NCI-H1436 (cell line): ENCODE measurements around the gene HELT.

Experiments
- DNase-seq: peaks from one replicate; lab custom pipeline; 2025; lab: John Stamatoyannopoulos, UW

HELT gene

DNA sequence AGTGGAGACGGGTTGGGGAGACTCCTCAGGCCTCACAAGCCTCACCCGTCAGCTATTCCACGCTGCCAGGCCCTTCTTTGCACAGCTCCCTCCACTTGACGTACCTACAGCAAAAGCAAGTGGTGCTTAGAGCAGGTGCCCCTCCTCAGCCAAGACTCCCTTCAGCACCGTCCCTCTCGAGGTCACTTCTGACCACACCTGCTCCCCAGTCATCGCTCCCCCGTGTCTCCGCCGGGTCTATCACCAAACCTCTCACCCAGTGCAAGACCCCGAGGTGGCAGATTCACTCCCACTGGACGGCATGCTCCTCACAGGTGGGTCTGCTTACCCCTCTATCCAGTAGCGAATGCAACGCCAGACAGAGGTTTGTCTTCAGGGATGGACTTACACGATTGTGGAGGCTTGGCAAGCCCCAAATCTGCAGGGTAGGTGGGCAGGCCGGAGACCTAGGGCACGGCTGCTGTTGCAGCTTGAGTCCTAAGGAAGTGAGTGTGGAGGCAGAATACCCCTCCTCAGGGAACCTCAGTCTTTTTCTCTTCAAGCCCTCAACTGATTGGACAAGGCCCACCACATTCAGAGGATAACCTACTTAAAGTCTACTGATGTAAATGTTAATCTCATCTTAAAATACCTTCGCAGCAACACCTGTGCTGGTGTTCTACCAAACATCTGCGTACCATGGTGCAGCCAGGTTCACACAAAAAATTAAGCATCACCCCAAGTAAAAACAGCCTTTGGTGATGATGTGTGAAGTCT lies 14.5 kb upstream of the HELT start:
- DNase-seq, result no peak

DNA sequence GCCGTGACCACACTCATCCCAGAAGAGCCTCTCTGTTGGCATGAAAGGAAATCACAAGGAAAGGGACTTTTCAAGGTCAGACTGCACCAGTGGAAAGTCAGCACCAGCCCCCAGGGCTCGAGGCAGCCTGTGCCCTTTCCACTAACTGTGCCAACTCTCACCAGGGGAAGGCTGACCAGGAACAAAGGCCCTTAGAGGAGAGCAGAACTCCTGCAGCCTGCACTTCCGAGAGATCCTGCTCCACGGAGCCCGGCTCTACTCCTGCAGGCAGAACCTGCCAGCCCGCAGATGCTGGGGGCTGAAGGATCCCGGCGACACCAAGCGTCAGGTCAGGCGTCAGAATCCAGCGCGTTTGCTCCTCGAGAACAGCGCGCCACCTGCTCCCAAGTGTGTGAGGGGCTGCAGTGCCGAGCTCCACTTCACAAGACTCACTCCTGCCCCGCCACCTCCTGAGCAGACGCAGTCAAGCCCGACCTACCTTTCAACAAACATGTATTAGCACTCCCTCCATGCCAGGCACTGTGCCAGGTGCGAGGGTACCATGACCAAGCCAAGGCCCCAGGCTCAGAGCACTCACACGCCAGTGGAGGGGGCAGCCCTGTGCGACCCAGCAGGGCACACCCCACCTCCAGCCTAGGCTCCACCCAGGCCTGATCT lies 13.6 kb upstream of the HELT start:
- DNase-seq, result peak; percentile 18

GRCh38 chr4:185005219-185005819 lies 13.0 kb upstream of the HELT start:
- DNase-seq, result peak; percentile 54

DNA sequence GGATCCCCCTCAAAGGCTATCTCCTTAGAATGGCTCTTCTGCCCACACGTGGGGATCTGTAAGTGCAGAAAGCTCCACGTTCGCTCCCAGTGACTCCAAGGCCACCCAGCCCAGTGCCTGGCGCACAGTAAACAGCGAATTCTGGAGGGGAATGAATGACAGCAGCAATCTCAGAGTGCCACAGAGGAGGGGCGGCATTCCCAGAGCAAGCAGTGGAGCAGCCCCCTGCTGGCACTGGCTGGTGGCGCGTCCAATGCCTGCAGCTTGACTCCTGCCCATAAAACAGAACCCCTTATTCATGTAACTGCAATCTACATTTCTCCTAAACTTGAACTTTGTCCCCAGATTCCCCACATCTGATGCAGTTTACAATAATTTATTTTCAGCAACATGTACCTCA lies 6.9 kb upstream of the HELT start:
- no peak for DNase-seq

DNA sequence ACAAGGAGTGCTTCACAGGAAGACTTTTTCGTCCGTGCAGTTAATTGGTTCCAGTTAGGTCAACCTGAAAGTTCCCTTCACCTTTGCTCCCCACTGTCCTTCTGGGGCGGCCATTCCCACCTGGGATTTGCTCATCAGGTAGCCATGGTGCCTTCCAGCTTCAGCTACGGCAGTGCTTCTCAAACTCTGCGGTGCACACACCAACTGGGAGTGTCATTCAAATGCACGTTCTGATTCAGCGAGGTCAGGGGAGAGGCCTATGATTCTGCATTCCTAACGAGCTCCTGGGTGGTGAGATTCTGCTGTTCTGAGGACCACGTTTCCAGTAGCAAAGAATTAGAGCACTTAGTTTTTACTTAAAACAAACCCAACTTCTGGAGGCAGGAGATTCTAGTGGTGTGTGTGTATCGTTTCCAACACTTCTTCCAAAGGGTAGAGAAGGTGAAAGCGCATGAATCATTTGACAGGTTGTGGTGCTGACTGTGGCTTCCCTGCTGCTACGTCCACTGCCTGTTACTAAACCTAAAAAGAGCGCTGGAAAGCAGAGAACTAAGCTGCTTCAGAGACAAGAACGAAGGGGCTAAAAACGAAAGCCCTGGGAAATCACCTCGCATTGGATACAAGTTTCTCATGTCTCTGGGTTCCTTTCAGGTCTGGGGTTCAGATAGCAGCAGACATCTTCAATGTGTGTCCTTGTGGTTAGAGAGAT lies 4.7 kb upstream of the HELT start:
- DNase-seq, result no peak

DNA sequence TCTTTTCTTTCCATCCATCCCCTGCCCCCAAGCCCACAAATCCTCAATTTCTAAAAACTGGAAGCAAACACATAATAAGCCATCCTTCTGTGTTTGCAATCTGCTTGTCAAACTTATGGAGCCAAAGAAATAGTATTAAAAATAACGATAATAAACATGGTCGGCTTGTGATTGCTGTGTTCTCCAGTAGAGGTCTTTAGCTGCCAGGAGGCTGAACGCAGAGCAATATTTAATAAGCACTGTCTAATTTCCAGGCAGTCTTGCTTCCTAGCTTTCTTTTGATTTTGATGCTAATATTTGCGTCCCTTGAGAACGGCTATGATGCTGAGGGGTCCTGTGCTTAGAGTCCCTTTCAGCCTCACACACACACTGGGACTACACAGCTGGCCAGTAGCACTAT lies 3.2 kb upstream of the HELT start:
- no peak for DNase-seq

DNA sequence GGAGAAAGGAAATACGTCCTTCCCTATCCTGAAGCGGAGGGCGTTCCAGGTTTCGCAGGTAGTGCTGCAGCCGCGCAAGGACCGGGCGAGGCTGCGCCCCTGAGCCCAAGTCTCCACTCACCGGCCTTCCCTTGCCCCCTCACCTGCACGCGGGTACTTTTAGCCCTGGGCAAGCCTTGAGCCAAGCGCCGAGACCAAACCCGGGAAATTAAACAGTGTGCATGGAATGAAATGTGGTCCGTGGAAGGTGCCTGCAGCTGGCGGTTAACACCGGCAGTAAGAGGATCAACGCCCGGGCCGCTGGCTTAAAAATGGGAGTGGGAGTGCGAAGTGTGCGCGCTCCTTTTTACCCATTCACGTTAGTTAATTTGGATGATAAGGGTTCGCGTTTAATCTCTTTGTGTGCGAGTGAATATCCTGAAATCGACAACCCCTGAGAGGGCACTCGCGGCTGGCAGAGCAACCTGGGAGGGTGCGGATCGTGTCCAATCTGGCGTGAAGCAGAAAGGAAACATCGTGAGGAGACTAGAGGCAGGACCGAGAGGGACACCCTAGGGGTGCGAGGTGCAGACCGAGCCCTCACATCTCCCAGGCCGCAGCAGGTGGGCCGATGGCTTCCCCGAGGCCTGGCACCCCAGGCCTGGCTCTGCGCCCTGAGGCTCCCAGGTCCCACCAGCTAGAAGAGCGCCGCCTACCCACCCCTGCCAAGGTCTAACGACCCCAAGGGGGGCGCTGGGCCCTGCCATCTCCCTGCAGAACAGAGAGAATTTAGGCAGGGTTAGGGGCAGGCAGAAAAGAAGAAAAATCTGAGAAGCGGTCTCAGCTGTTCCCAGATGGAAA lies 2.0 kb upstream of the HELT start:
- DNase-seq, result no peak

DNA sequence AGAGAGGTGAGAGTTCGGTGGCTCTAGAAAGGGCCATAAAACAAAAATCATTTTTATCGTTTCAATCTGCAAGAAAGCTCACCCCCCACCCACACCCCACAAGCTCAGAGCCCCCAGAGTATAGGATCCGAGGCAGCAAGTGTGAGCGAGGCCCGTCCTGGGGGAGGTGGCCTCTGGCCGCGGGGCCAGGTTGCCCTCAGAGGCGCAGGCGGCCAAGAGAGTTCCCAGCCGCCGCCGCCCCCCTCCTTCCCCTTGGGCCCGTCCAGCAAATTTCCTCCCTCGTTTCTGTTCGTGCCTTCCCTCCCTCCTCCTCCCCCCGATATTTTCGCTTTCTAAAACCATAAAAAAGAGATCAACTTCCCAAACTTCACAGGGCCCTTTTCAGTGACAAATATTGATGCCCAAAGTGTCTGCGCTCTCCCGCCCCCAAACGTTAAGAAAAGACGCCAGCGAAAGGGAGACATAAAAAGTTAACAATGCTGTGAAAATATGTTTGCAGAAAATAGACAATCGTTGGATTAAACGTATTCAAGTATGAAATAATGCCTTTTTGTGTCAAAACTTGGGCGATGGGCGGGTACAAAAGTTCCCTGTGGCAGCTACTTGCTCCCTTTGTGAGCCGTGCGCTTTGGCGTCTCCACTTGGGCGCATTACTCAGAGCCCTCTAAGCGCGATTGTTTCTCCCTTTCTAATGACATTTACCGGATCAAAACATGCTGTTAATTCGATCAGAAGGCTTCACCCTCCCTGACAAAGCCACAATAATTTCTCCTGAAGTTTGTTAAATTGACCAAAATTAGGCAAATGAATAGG lies 1.1 kb upstream of the HELT start:
- DNase-seq, result no peak

- no peak for DNase-seq
Observed at GRCh38 chr4:185018834-185019455, 655 bp downstream of the HELT start.

- DNase-seq, result no peak
Observed at GRCh38 chr4:185019456-185020292, 1.4 kb downstream of the HELT start.

DNA sequence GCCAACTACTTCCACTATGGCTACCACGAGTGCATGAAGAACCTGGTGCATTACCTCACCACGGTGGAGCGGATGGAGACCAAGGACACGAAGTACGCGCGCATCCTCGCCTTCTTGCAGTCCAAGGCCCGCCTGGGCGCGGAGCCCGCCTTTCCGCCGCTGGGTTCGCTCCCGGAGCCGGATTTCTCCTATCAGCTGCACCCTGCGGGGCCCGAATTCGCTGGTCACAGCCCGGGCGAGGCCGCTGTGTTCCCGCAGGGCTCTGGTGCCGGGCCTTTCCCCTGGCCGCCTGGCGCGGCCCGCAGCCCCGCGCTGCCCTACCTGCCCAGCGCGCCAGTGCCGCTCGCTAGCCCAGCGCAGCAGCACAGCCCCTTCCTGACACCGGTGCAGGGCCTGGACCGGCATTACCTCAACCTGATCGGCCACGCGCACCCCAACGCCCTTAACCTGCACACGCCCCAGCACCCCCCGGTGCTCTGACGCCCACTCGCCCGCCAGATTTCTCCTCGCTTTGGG lies 2.1 kb downstream of the HELT start:
- DNase-seq, result no peak

- DNase-seq, result no peak
Observed at GRCh38 chr4:185020863-185021761, 2.8 kb downstream of the HELT start.

DNA sequence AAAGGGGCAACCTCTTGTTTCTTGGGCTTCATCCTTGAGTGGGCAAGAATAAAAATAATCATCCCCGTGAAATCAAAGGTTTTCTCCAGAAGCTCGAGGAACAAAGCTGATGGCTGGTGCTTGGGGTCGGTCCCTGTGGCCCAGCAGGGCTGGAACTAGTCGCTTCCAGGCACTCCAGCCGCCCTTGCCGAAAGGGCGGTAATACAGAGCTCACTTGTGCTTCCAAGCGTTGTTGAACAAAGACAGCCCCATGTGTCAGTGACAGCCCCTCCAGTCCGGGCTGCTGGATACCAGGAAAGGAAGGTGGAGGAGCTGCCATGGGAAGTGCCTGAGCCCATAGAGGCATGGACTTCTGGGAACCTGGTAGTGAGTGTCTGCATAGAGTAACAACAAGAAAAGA lies 5.2 kb downstream of the HELT start:
- no peak for DNase-seq

- no peak for DNase-seq
Observed at GRCh38 chr4:185028625-185029024, 10.3 kb downstream of the HELT start.

DNA sequence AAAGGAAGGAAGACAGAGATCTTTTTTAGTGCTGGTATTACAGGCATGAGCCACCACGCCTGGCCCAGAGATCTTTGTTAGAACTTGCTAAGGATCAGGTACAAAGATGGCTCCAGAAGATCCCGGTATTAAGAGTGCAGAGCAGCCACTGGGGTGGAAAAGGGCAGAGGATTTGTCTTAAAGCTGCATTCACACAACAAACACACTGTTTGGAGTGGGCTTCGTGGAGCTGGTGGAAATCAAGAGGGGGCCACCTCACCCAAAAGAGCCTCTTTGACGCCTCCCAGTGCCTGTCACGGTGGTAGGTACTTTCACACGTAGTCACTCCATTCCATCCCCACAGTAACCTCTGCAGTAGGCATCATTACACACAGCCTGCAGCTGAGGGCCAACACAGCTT lies 13.3 kb downstream of the HELT start:
- no peak for DNase-seq

- DNase-seq, result no peak
Observed at GRCh38 chr4:185033072-185033471, 14.8 kb downstream of the HELT start.

- no peak for DNase-seq
Observed at GRCh38 chr4:185033950-185034349, 15.7 kb downstream of the HELT start.

GRCh38 chr4:185035284-185035683 lies 17.0 kb downstream of the HELT start:
- no peak for DNase-seq
